Frontal cortex (tissue), 4 donors: ENCODE data around the gene KCNQ4. TPM values are rescaled to one million over a fixed set of nuclear protein-coding genes. Genes with fewer than 3 reads are reported as not detected.

Experiments used
- DNase-seq, 2 donors: peaks; one replicate each; pipeline ENCODE4 v3.0.0; 2012; ENCODE audit warnings: low spot score in 2 of 2
- FAIRE-seq: peaks from 2 replicates; lab custom pipeline; 2012; peaks lifted over from hg19 to GRCh38; lab: Jason Lieb, UNC
- small RNA-seq: library from RNA; depleted of rRNA; stranded (forward); fragments of <200 nt; gene quantifications from one replicate; pipeline ENCODE3, GENCODE V24; 2014
- total RNA-seq: library from RNA; depleted of rRNA; stranded (reverse); fragments of >200 nt; gene quantifications from one replicate; pipeline ENCODE4 v1.2.3, GENCODE V29; 2014
- donor health status: control.
- donor health status: control.
- donor health status: control.

Gene KCNQ4
- total RNA-seq, 1 donor from 2014 or later, result 1.2 TPM

GRCh38 chr1:40876891-40877290 lies 93.3 kb downstream of the KCNQ4 start:
- no peak for DNase-seq
- FAIRE-seq, result no peak

GRCh38 chr1:40877698-40878097 lies 94.1 kb downstream of the KCNQ4 start:
- DNase-seq, result no peak

DNA sequence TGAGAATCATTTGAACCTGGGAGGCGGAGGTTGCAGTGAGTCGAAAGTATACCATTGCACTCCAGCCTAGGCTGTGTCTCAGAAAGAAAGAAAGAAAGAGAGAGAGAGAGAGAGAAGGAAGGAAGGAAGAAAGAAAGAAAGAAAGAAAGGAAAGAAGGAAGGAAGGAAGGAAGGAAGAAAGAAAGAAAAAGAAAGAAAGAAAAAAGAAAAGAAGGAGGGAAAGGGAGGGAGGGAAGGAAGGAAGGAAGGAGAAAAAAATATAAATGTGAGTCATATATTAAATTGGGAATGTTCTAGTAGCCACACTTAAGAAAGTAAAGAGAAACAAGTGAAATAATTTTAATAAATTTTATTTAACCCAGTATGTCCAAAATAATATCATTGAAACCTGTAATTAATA lies 95.3 kb downstream of the KCNQ4 start:
- DNase-seq (no peak), FAIRE-seq (no peak)

More at GRCh38 chr1:40877698-40878097, 94.1 kb downstream of the KCNQ4 start:
- FAIRE-seq, result no peak

- DNase-seq (no peak), FAIRE-seq (no peak)
Measured at GRCh38 chr1:40879482-40880175, 96.0 kb downstream of the KCNQ4 start.

DNA sequence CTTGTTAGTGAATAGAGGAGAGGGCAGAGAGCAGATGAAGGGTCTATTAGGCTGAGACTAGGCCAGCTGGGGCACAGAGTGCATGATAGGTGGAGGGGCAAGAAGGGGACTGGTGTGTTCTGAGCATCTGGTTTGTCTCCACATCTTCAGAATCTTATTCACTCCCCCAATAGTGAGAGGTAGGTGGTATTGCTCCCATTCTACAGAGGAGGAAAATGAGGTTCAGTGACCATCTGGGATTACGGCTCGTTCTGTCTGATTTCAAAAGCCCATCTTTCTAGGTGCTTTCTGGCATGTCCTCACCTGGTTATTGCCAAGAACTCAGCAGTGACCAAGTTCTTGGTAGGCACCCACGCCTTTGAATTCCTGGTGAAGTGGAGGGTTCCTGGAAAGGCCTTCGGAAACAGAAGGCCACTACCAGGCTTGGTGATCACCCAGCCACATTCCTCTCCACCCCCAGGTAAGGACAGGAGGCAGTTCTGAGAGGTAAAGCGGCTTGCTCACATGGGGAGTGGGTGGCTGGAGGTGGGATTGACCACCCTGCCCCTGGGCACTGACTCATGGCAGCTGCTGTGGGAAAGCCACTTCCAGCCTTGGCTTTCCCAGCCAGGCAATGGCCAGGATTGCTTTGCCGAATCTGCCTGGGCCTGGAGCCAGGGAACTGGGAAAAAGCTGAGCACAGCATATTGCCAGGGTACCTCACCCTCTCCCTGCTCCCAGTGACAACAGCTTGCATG lies 97.4 kb downstream of the KCNQ4 start:
- no peak for DNase-seq
- FAIRE-seq, result no peak

GRCh38 chr1:40884055-40884795 lies 100.6 kb downstream of the KCNQ4 start:
- no peak for FAIRE-seq
- DNase-seq, result no peak

- DNase-seq, result no peak
- FAIRE-seq, result no peak
Measured at GRCh38 chr1:40886318-40887011, 102.9 kb downstream of the KCNQ4 start.

- DNase-seq (no peak), FAIRE-seq (no peak)
Measured at GRCh38 chr1:40887012-40887378, 103.4 kb downstream of the KCNQ4 start.

- FAIRE-seq (no peak), DNase-seq (no peak)
Measured at GRCh38 chr1:40887652-40888051, 104.1 kb downstream of the KCNQ4 start.

Small RNA genes lying within 50 kb of the gene (small RNA-seq; reads per million reads assigned to genes)
- gene MIR30C1 (11.3 reads per million, percentile 96 among the genes with 10 or more reads in this experiment), gene MIR30E (312 reads per million, percentile 99 among the genes with 10 or more reads in this experiment), gene RN7SL326P (not detected)

Other genes with a start within 250 kb of the KCNQ4 start
- 24.1 TPM for gene RIMS3, start 118.1 kb upstream of the KCNQ4 start, total RNA-seq
- gene NFYC, start 92.1 kb upstream of the KCNQ4 start, total RNA-seq, result 31.8 TPM
- gene CITED4, start 78.6 kb downstream of the KCNQ4 start, total RNA-seq, result under 0.01 TPM
- 14.7 TPM for gene CTPS1, start 195.9 kb downstream of the KCNQ4 start, total RNA-seq
- 0.82 TPM for gene SLFNL1, start 237.9 kb downstream of the KCNQ4 start, total RNA-seq